ENCODE results near the gene ADNP. TPM values are rescaled to one million over a fixed set of nuclear protein-coding genes. Genes with fewer than 3 reads are reported as not detected.

The ADNP gene
- total RNA-seq, 1 experiment from 2014 or later: 106 TPM

DNA sequence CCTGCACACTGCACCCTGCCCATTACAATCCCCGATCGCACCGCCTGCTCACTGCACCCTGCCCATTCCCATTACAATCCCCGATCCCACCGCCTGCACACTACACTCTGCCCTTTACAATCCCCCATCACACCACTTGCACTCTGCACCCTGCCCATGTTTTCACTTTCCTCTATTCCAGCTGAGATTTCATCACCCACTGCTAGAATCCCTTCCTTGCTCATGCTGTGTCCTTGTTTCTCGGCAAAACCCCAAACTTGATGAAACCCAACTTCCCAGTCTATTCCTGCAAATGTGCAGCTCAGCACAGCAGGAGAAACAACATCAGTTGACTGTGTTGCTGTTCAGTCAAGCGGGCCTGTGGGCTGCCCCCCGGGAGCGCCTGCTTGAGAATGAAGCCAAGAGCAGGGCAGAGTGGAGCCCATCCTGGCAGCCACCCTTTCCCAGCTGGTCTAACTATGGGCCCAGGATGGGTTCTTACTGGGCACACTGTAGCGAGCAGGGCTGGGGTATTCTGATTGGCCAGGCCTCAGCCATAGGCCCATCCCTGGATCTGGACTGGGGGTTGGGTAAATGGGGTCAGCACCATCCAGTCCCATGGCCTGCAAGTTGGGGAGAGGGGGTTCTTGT, 44.6 kb upstream of the ADNP start:
- ChIA-PET POLR2A (no interaction called here), CTCF (interaction anchor here (1.2 kb wide), 1 partner anchor 342 kb away, joined by 4 read pairs; no protein-coding TSS in a partner anchor)
- Mint-ChIP-seq H3K27ac (no peak overlapping the region), H3K36me3 (no peaks in the 10 kb centered on the region), H3K9me3 (peaks cover 4% of the 10 kb centered on the region), H3K27me3 (ENCODE audit: low read depth) (peaks cover 6% of the 10 kb centered on the region), H3K4me3 (no peak overlapping the region), H3K4me1 (no peaks in the 10 kb centered on the region)
- no peak for DNase-seq (ENCODE audit: low spot score)
- TF ChIP-seq, protein P1, sequence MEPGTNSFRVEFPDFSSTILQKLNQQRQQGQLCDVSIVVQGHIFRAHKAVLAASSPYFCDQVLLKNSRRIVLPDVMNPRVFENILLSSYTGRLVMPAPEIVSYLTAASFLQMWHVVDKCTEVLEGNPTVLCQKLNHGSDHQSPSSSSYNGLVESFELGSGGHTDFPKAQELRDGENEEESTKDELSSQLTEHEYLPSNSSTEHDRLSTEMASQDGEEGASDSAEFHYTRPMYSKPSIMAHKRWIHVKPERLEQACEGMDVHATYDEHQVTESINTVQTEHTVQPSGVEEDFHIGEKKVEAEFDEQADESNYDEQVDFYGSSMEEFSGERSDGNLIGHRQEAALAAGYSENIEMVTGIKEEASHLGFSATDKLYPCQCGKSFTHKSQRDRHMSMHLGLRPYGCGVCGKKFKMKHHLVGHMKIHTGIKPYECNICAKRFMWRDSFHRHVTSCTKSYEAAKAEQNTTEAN (CRISPR knock-in tag; IDR thresholded peaks at IDR 0.05): no peak
- TF ChIP-seq TEAD1 (CRISPR knock-in tag; IDR thresholded peaks at IDR 0.05) (no peak), ZNF138 (CRISPR knock-in tag; conservative IDR thresholded peaks at IDR 0.05) (no peak), HMGA2 (CRISPR knock-in tag; IDR thresholded peaks at IDR 0.05) (no peak), ZNF219 (CRISPR knock-in tag; IDR thresholded peaks at IDR 0.05; ENCODE audit: borderline replicate concordance) (no peak), CBFB (CRISPR knock-in tag; IDR thresholded peaks at IDR 0.05; ENCODE audit: low read depth) (no peak), MYBL2 (CRISPR knock-in tag; IDR thresholded peaks at IDR 0.05) (no peak), ATF1 (CRISPR knock-in tag; IDR thresholded peaks at IDR 0.05) (no peak), NR3C1 (CRISPR knock-in tag; conservative IDR thresholded peaks at IDR 0.05; ENCODE audit: low read depth) (no peak)
- TF ChIP-seq, protein P2, sequence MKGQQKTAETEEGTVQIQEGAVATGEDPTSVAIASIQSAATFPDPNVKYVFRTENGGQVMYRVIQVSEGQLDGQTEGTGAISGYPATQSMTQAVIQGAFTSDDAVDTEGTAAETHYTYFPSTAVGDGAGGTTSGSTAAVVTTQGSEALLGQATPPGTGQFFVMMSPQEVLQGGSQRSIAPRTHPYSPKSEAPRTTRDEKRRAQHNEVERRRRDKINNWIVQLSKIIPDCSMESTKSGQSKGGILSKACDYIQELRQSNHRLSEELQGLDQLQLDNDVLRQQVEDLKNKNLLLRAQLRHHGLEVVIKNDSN (CRISPR knock-in tag; IDR thresholded peaks at IDR 0.05): no peak
- TF ChIP-seq, protein P3, sequence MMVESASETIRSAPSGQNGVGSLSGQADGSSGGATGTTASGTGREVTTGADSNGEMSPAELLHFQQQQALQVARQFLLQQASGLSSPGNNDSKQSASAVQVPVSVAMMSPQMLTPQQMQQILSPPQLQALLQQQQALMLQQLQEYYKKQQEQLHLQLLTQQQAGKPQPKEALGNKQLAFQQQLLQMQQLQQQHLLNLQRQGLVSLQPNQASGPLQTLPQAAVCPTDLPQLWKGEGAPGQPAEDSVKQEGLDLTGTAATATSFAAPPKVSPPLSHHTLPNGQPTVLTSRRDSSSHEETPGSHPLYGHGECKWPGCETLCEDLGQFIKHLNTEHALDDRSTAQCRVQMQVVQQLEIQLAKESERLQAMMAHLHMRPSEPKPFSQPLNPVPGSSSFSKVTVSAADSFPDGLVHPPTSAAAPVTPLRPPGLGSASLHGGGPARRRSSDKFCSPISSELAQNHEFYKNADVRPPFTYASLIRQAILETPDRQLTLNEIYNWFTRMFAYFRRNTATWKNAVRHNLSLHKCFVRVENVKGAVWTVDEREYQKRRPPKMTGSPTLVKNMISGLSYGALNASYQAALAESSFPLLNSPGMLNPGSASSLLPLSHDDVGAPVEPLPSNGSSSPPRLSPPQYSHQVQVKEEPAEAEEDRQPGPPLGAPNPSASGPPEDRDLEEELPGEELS (CRISPR knock-in tag; IDR thresholded peaks at IDR 0.05): no peak
- TF ChIP-seq, protein P4, sequence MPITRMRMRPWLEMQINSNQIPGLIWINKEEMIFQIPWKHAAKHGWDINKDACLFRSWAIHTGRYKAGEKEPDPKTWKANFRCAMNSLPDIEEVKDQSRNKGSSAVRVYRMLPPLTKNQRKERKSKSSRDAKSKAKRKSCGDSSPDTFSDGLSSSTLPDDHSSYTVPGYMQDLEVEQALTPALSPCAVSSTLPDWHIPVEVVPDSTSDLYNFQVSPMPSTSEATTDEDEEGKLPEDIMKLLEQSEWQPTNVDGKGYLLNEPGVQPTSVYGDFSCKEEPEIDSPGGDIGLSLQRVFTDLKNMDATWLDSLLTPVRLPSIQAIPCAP (CRISPR knock-in tag; IDR thresholded peaks at IDR 0.05): no peak
- TF ChIP-seq, protein P5, sequence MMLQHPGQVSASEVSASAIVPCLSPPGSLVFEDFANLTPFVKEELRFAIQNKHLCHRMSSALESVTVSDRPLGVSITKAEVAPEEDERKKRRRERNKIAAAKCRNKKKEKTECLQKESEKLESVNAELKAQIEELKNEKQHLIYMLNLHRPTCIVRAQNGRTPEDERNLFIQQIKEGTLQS (CRISPR knock-in tag; conservative IDR thresholded peaks at IDR 0.05): no peak
- TF ChIP-seq, protein P6, sequence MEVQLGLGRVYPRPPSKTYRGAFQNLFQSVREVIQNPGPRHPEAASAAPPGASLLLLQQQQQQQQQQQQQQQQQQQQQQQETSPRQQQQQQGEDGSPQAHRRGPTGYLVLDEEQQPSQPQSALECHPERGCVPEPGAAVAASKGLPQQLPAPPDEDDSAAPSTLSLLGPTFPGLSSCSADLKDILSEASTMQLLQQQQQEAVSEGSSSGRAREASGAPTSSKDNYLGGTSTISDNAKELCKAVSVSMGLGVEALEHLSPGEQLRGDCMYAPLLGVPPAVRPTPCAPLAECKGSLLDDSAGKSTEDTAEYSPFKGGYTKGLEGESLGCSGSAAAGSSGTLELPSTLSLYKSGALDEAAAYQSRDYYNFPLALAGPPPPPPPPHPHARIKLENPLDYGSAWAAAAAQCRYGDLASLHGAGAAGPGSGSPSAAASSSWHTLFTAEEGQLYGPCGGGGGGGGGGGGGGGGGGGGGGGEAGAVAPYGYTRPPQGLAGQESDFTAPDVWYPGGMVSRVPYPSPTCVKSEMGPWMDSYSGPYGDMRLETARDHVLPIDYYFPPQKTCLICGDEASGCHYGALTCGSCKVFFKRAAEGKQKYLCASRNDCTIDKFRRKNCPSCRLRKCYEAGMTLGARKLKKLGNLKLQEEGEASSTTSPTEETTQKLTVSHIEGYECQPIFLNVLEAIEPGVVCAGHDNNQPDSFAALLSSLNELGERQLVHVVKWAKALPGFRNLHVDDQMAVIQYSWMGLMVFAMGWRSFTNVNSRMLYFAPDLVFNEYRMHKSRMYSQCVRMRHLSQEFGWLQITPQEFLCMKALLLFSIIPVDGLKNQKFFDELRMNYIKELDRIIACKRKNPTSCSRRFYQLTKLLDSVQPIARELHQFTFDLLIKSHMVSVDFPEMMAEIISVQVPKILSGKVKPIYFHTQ (CRISPR knock-in tag; IDR thresholded peaks at IDR 0.05): no peak
- ATAC-seq: no peak

DNA sequence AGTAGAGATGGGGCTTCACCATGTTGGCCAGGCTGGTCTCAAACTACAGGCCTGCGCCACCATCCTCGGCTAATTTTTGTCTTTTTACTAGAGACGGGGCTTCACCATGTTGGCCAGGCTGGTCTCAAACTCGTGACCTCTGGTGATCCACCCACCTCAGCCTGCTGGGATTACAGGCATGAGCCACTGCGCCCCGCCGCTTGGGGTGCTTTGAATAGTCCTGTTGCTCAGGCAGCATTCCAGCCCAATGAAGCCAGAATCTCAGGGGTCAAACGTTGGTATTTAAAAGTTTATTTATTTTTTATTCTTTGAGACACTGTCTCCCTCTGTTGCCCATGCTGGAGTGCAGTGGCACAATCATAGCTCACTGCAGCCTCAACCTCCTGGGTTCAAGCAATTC, 38.7 kb upstream of the ADNP start:
- CTCF ChIA-PET: interaction anchor here (1.2 kb wide), 1 partner anchor 18 kb away, joined by 3 read pairs; no protein-coding TSS in a partner anchor
- TF ChIP-seq OVOL2 (CRISPR knock-in tag; IDR thresholded peaks at IDR 0.05; ENCODE audit: borderline replicate concordance) (no peak), GABPB1 (CRISPR knock-in tag; IDR thresholded peaks at IDR 0.05) (no peak)
- TF ChIP-seq, protein P7, sequence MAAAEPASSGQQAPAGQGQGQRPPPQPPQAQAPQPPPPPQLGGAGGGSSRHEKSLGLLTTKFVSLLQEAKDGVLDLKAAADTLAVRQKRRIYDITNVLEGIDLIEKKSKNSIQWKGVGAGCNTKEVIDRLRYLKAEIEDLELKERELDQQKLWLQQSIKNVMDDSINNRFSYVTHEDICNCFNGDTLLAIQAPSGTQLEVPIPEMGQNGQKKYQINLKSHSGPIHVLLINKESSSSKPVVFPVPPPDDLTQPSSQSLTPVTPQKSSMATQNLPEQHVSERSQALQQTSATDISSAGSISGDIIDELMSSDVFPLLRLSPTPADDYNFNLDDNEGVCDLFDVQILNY (CRISPR knock-in tag; IDR thresholded peaks at IDR 0.05): no peak
- Mint-ChIP-seq H3K27ac (no peak overlapping the region), H3K36me3 (no peaks in the 10 kb centered on the region), H3K27me3 (ENCODE audit: low read depth) (peaks cover 6% of the 10 kb centered on the region), H3K4me1 (peaks cover 11% of the 10 kb centered on the region; the same call in 1 of the 2 replicates), H3K9me3 (peaks cover 4% of the 10 kb centered on the region), H3K4me3 (no peak overlapping the region)
- DNase-seq (ENCODE audit: low spot score) (no peak), ATAC-seq (no peak)
- POLR2A ChIA-PET: no interaction called here
